Measurements from ENCODE around the gene LRRN2.

Gene LRRN2

GRCh38 chr1:204618148-204618760 lies 67.3 kb downstream of the LRRN2 start:
- DNase-seq (ENCODE audit: low read depth): no peak
- no peak overlapping the region for H3K4me3 ChIP-seq (ENCODE audit: low read depth, low read length)
- TF ChIP-seq MYC (IDR thresholded peaks at IDR 0.05; ENCODE audit: low read depth, low read length): no peak
- no peak for TF ChIP-seq CTCF (IDR thresholded peaks at IDR 0.05; ENCODE audit: low read depth, low read length)
- TF ChIP-seq POLR2A (IDR thresholded peaks at IDR 0.05; ENCODE audit: extremely low read depth, insufficient read length): no peak
- TF ChIP-seq MAX (IDR thresholded peaks at IDR 0.05; ENCODE audit: low read depth, low read length): no peak

- H3K4me3 ChIP-seq (ENCODE audit: low read depth, low read length): no peak overlapping the region
- no peak for DNase-seq (ENCODE audit: low read depth)
- no peak for TF ChIP-seq MAX (IDR thresholded peaks at IDR 0.05; ENCODE audit: low read depth, low read length)
- TF ChIP-seq CTCF (IDR thresholded peaks at IDR 0.05; ENCODE audit: low read depth, low read length): no peak
These were observed 68.0 kb downstream of the LRRN2 start for GRCh38 chr1:204617256-204618147.

- H3K4me3 ChIP-seq (ENCODE audit: low read depth, low read length): no peak overlapping the region
- no peak for TF ChIP-seq POLR2A (IDR thresholded peaks at IDR 0.05; ENCODE audit: extremely low read depth, insufficient read length)
- TF ChIP-seq MYC (IDR thresholded peaks at IDR 0.05; ENCODE audit: low read depth, low read length): no peak
- no peak for TF ChIP-seq MAX (IDR thresholded peaks at IDR 0.05; ENCODE audit: low read depth, low read length)
- TF ChIP-seq CTCF (IDR thresholded peaks at IDR 0.05; ENCODE audit: low read depth, low read length): no peak
- DNase-seq (ENCODE audit: low read depth): no peak
These were observed 68.9 kb downstream of the LRRN2 start for GRCh38 chr1:204616641-204617040.

- no peak for DNase-seq (ENCODE audit: low read depth)
- H3K4me3 ChIP-seq (ENCODE audit: low read depth, low read length): no peak overlapping the region
- no peak for TF ChIP-seq MAX (IDR thresholded peaks at IDR 0.05; ENCODE audit: low read depth, low read length)
- TF ChIP-seq POLR2A (IDR thresholded peaks at IDR 0.05; ENCODE audit: extremely low read depth, insufficient read length): no peak
- TF ChIP-seq CTCF (IDR thresholded peaks at IDR 0.05; ENCODE audit: low read depth, low read length): no peak
- no peak for TF ChIP-seq MYC (IDR thresholded peaks at IDR 0.05; ENCODE audit: low read depth, low read length)
These were observed 69.7 kb downstream of the LRRN2 start for GRCh38 chr1:204615881-204616280.

GRCh38 chr1:204613636-204614035 lies 71.9 kb downstream of the LRRN2 start:
- no peak for TF ChIP-seq CTCF (IDR thresholded peaks at IDR 0.05; ENCODE audit: low read depth, low read length)
- no peak for TF ChIP-seq MAX (IDR thresholded peaks at IDR 0.05; ENCODE audit: low read depth, low read length)
- TF ChIP-seq MYC (IDR thresholded peaks at IDR 0.05; ENCODE audit: low read depth, low read length): no peak
- TF ChIP-seq POLR2A (IDR thresholded peaks at IDR 0.05; ENCODE audit: extremely low read depth, insufficient read length): no peak
- DNase-seq (ENCODE audit: low read depth): no peak
- no peak overlapping the region for H3K4me3 ChIP-seq (ENCODE audit: low read depth, low read length)
